ENCODE results near the gene GTF2H4.

GRCh38 chr6:30873137-30873640 is 34.8 kb upstream of the GTF2H4 start:
- TF ChIP-seq CTCF (IDR thresholded peaks at IDR 0.05) (no peak), POLR2A (IDR thresholded peaks at IDR 0.05) (no peak)

All from uterus (tissue), 2 donors.